Measurements from ENCODE around the gene COL4A6.

The COL4A6 gene

GRCh38 chrX:108439961-108440696, 1.9 kb upstream of the COL4A6 start:
- Histone ChIP-seq H3F3A (ENCODE audit: control insufficient read depth, insufficient read depth) (no peaks in the 10 kb centered on the region), H4K20me1 (ENCODE audit: control insufficient read depth, insufficient read depth, low read depth, low read length) (no peaks in the 10 kb centered on the region), H3K4me3 (ENCODE audit: low read length) (no peak overlapping the region), H3K4me1 (ENCODE audit: control insufficient read depth, low read length) (no peaks in the 10 kb centered on the region), H3K4me2 (ENCODE audit: low read length) (no peak overlapping the region), H3K27me3 (ENCODE audit: control insufficient read depth, low read length) (no peaks in the 10 kb centered on the region), H3K79me2 (ENCODE audit: control insufficient read depth, low read length) (no peaks in the 10 kb centered on the region), H3K9me3 (ENCODE audit: control insufficient read depth, insufficient read depth, low read length) (no peaks in the 10 kb centered on the region), H3K27ac (ENCODE audit: low read depth, low read length) (no peak overlapping the region), H3K36me3 (ENCODE audit: control insufficient read depth, low read length) (no peaks in the 10 kb centered on the region), H3K9me2 (replicated peaks; ENCODE audit: control insufficient read depth, low read length) (no peaks in the 10 kb centered on the region)
- no peak for TF ChIP-seq EZH2phosphoT487 (IDR thresholded peaks at IDR 0.05; ENCODE audit: borderline replicate concordance, low read length)
- no peak for TF ChIP-seq CTCF (IDR thresholded peaks at IDR 0.05; ENCODE audit: low read depth, low read length, poor library complexity, severe bottlenecking)

DNA sequence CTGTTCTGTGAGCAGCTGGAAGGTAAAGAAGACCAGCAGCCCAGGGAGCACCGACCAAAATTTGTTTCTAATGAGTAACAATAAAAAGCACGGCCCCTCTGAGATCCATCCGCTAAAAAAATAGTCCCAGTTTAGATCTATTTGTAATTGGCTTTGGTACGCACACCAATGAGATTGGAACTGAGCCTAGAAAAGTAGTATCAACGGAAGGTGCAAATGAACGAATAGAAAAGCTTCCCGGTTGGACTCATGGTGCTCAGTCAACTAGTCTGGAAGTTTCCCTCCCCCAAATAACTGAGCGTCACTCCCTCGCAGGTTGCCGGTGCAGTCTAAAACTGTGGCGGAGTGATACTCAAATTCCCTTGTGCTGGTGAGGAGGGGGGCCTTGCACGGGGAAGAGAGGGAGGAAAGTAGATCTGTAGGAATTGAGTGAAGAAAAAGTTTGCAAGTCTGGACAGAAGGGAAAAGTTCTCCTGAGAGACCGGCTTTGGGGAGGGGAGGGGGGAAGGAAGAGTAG, 1.3 kb upstream of the COL4A6 start, which contains the start of gene COL4A5:
TSS of gene COL4A5 (plus strand) at position 413 of the 517 bp plus-strand sequence. CDS start 288 bp downstream, outside the sequence.
- no peak within 1 kb of the TSS for H3K27ac ChIP-seq (ENCODE audit: low read depth, low read length)
- no peaks in the 10 kb centered on the region for H4K20me1 ChIP-seq (ENCODE audit: control insufficient read depth, insufficient read depth, low read depth, low read length)
- H3K4me3 ChIP-seq (ENCODE audit: low read length): no peak within 1 kb of the TSS
- no peaks in the 10 kb centered on the region for H3K9me3 ChIP-seq (ENCODE audit: control insufficient read depth, insufficient read depth, low read length)
- no peaks in the 10 kb centered on the region for H3F3A ChIP-seq (ENCODE audit: control insufficient read depth, insufficient read depth)
- no peaks in the 10 kb centered on the region for H3K4me1 ChIP-seq (ENCODE audit: control insufficient read depth, low read length)
- H3K36me3 ChIP-seq (ENCODE audit: control insufficient read depth, low read length): no peaks in the 10 kb centered on the region
- H3K79me2 ChIP-seq (ENCODE audit: control insufficient read depth, low read length): no peaks in the 10 kb centered on the region
- no peak within 1 kb of the TSS for H3K4me2 ChIP-seq (ENCODE audit: low read length)
- no peaks in the 10 kb centered on the region for H3K9me2 ChIP-seq (replicated peaks; ENCODE audit: control insufficient read depth, low read length)
- H3K27me3 ChIP-seq (ENCODE audit: control insufficient read depth, low read length): no peaks in the 10 kb centered on the region
- TF ChIP-seq CTCF (IDR thresholded peaks at IDR 0.05; ENCODE audit: low read depth, low read length, poor library complexity, severe bottlenecking): no peak
- TF ChIP-seq EZH2phosphoT487 (IDR thresholded peaks at IDR 0.05; ENCODE audit: borderline replicate concordance, low read length): no peak

DNA sequence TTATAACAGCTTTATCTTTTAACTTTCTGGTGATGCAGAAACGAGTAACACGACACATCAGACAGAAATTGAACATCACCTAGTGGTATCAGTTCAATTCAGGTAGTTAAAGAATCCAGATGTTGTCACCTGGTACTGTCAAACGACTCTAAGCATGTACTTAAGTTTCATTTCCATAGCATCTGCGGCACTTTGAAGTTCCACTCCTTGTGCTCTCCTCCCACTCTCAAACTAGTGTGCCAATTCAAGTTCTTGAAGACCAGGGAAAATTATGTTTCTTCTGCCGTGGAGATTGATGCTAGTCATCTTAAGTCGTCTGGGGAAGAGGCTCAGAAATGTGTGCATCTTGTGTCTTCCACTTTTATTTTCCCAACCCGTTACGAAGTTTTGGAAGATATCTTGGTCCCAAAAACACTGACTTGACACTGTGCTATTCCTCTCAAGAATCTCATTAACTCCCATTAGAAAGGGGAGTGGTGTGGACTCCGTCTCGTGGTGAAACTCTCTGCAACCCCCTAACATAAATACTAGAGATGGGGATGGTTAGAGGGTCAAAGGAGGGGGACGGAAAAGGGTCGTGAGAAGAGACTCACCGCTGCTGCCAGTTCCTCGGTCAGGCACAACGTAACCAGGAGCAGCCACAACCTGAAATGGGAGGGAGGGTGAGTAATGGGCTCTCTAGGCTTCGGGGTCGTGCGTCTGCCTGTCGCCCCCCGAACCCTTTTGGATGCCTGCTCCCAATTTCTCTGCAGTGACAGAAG, 693 bp downstream of the COL4A6 start:
- H3K36me3 ChIP-seq (ENCODE audit: control insufficient read depth, low read length): no peaks in the 10 kb centered on the region
- no peaks in the 10 kb centered on the region for H3K4me1 ChIP-seq (ENCODE audit: control insufficient read depth, low read length)
- H3K4me3 ChIP-seq (ENCODE audit: low read length): no peak overlapping the region
- no peaks in the 10 kb centered on the region for H4K20me1 ChIP-seq (ENCODE audit: control insufficient read depth, insufficient read depth, low read depth, low read length)
- no peaks in the 10 kb centered on the region for H3K79me2 ChIP-seq (ENCODE audit: control insufficient read depth, low read length)
- no peaks in the 10 kb centered on the region for H3F3A ChIP-seq (ENCODE audit: control insufficient read depth, insufficient read depth)
- H3K4me2 ChIP-seq (ENCODE audit: low read length): no peak overlapping the region
- H3K9me2 ChIP-seq (replicated peaks; ENCODE audit: control insufficient read depth, low read length): no peaks in the 10 kb centered on the region
- no peaks in the 10 kb centered on the region for H3K27me3 ChIP-seq (ENCODE audit: control insufficient read depth, low read length)
- no peak overlapping the region for H3K27ac ChIP-seq (ENCODE audit: low read depth, low read length)
- no peaks in the 10 kb centered on the region for H3K9me3 ChIP-seq (ENCODE audit: control insufficient read depth, insufficient read depth, low read length)
- TF ChIP-seq EZH2phosphoT487 (IDR thresholded peaks at IDR 0.05; ENCODE audit: borderline replicate concordance, low read length) (no peak), CTCF (IDR thresholded peaks at IDR 0.05; ENCODE audit: low read depth, low read length, poor library complexity, severe bottlenecking) (no peak)

Measured in DOHH2 (cell line).